ENCODE data around the gene DHODH. TPM values are rescaled to one million over a fixed set of nuclear protein-coding genes. Genes with fewer than 3 reads are reported as not detected.

DHODH gene
- total RNA-seq, 1 donor from 2014 or later, result 6.2 TPM

DNA sequence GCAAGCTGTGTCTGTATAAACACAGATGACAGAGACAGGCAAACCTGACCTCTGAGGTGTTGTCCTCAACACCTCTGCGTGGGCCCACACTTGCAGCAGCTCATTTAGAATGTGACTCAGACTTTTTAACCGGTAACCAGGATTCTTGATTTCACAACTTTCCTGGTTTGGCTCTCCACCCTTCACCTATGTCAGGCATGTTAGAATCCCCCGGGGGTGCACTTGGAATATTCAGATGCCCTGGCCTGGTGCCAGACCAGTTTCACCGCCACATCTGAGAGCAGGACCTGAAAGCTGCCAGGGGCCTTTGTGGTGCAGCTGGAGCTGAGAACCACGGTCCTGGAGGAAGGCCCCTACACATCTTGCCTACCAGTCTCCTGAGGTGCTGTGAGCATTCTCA is 4.8 kb downstream of the DHODH start:
- H3K9me3 Mint-ChIP-seq (ENCODE audit: unreplicated experiment), result no peaks in the 10 kb centered on the region
- no peak for DNase-seq (ENCODE audit: extremely low spot score, unreplicated experiment)
- H3K36me3 Mint-ChIP-seq (ENCODE audit: unreplicated experiment), result peaks cover 6% of the 10 kb centered on the region
- TF ChIP-seq, protein P1, sequence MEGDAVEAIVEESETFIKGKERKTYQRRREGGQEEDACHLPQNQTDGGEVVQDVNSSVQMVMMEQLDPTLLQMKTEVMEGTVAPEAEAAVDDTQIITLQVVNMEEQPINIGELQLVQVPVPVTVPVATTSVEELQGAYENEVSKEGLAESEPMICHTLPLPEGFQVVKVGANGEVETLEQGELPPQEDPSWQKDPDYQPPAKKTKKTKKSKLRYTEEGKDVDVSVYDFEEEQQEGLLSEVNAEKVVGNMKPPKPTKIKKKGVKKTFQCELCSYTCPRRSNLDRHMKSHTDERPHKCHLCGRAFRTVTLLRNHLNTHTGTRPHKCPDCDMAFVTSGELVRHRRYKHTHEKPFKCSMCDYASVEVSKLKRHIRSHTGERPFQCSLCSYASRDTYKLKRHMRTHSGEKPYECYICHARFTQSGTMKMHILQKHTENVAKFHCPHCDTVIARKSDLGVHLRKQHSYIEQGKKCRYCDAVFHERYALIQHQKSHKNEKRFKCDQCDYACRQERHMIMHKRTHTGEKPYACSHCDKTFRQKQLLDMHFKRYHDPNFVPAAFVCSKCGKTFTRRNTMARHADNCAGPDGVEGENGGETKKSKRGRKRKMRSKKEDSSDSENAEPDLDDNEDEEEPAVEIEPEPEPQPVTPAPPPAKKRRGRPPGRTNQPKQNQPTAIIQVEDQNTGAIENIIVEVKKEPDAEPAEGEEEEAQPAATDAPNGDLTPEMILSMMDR (IDR thresholded peaks at IDR 0.05), result no peak
- no peak overlapping the region for H3K27ac Mint-ChIP-seq (ENCODE audit: unreplicated experiment)
- H3K27me3 Mint-ChIP-seq (ENCODE audit: unreplicated experiment), result no peaks in the 10 kb centered on the region
- peaks cover 7% of the 10 kb centered on the region for H3K4me1 Mint-ChIP-seq (ENCODE audit: unreplicated experiment)
- no peak overlapping the region for H3K4me3 Mint-ChIP-seq (ENCODE audit: unreplicated experiment)

DNA sequence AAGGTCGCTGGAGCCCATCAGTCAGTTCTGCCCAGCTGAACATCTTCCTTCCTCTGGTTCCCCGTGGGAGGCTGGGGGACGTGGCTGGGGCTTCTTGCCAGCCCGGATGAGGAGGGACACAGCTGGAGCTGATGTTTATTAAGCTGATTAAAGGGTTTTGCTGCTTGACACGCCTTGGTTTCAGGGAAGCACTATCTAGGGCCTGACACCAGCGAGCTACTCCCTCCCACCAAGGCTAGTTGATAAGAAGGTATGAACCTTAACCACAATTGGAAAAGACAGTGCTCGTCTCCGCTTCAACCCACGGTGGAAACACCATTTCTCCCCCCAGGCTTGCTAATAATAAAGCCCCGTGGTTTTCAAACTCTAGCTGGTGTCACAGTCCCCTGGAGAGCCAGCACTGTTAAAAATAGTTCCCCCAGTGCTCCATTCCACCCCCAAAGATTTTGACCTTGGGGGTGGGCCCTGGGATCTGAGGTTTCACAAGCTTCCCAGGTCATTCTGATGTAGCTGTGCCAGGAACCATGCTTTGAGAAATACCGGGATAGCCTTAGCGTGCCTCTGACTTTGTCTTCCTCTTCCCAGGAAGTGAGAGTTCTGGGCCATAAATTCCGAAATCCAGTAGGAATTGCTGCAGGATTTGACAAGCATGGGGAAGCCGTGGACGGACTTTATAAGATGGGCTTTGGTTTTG is 5.5 kb downstream of the DHODH start:
- Mint-ChIP-seq H3K9me3 (ENCODE audit: unreplicated experiment) (no peaks in the 10 kb centered on the region), H3K4me3 (ENCODE audit: unreplicated experiment) (no peak overlapping the region), H3K27ac (ENCODE audit: unreplicated experiment) (no peak overlapping the region), H3K27me3 (ENCODE audit: unreplicated experiment) (no peaks in the 10 kb centered on the region), H3K36me3 (ENCODE audit: unreplicated experiment) (peaks cover 6% of the 10 kb centered on the region), H3K4me1 (ENCODE audit: unreplicated experiment) (peaks cover 6% of the 10 kb centered on the region)
- no peak for DNase-seq (ENCODE audit: extremely low spot score, unreplicated experiment)
- TF ChIP-seq, protein P1 (IDR thresholded peaks at IDR 0.05), result no peak

DNA sequence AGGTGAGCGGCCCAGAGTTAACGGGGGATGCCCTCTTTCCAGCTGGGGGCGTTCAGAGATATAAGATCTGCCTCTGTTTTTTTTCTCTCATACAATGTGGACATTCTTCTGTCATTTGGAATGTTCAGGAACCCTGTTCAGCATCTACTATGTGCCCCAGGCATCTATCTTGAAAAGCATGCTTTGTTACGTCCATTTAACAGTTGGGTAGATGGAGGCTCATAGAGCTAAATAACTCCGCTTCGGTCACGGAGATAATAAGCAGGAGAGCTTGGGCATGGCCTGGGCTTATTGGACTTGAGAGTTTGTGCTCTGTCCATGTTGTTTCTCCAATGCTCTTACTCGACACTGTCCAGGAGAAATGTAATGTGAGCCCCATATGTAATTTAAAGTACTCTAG is 6.1 kb downstream of the DHODH start:
- peaks cover 5% of the 10 kb centered on the region for H3K4me1 Mint-ChIP-seq (ENCODE audit: unreplicated experiment)

DNA sequence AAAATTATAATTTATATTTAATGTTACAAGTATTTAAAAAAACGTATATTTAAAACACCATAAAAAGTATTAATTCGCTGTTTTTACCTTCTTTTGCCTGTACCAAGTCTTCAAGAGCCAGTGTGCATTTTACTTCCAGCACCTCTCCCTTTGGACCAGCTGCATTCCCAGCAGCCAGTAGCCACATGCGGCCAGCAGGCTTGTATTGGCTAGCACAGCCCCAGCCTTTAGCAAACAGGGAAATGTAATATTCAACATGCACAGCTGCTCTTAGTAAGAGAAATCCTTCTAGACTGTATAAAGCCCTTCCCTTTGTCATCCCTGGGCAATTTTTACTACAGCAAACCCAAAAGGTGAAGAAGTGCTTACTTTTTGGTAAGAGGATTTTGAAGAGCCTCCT is 6.6 kb downstream of the DHODH start:
- Mint-ChIP-seq H3K4me1 (ENCODE audit: unreplicated experiment) (peaks cover 2% of the 10 kb centered on the region), H3K36me3 (ENCODE audit: unreplicated experiment) (peaks cover 6% of the 10 kb centered on the region), H3K27me3 (ENCODE audit: unreplicated experiment) (no peaks in the 10 kb centered on the region), H3K4me3 (ENCODE audit: unreplicated experiment) (no peak overlapping the region), H3K27ac (ENCODE audit: unreplicated experiment) (no peak overlapping the region), H3K9me3 (ENCODE audit: unreplicated experiment) (no peaks in the 10 kb centered on the region)
- DNase-seq (ENCODE audit: extremely low spot score, unreplicated experiment), result no peak
- TF ChIP-seq, protein P1 (IDR thresholded peaks at IDR 0.05), result no peak

More for the DNA sequence above, 6.1 kb downstream of the DHODH start:
- DNase-seq (ENCODE audit: extremely low spot score, unreplicated experiment), result no peak
- H3K36me3 Mint-ChIP-seq (ENCODE audit: unreplicated experiment), result peaks cover 6% of the 10 kb centered on the region
- H3K27me3 Mint-ChIP-seq (ENCODE audit: unreplicated experiment), result no peaks in the 10 kb centered on the region
- TF ChIP-seq, protein P1 (IDR thresholded peaks at IDR 0.05), result no peak
- no peak overlapping the region for H3K4me3 Mint-ChIP-seq (ENCODE audit: unreplicated experiment)
- H3K27ac Mint-ChIP-seq (ENCODE audit: unreplicated experiment), result no peak overlapping the region
- H3K9me3 Mint-ChIP-seq (ENCODE audit: unreplicated experiment), result no peaks in the 10 kb centered on the region

DNA sequence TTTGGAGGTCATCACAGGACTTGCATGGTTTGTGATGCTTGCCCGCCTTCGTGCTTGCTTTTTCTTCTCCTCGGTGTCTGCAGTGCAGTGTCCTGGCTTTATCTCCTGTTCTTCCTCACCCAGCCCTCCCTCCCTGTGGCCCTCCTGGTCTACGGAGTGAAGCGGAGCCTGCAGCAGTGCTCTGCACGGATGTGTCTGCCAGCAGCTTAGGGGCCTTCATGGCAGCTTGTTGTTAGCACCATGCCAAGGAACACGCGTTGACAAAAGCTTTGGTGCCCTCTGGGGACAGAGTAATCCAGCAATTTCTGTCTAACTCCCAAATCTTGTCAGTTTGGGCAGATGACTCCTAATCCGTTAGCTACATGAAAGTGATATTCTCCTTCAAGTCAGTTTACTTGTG is 9.9 kb downstream of the DHODH start:
- H3K27ac Mint-ChIP-seq (ENCODE audit: unreplicated experiment), result no peak overlapping the region
- no peak overlapping the region for H3K4me3 Mint-ChIP-seq (ENCODE audit: unreplicated experiment)
- H3K27me3 Mint-ChIP-seq (ENCODE audit: unreplicated experiment), result no peaks in the 10 kb centered on the region
- no peaks in the 10 kb centered on the region for H3K9me3 Mint-ChIP-seq (ENCODE audit: unreplicated experiment)
- TF ChIP-seq, protein P1 (IDR thresholded peaks at IDR 0.05), result no peak
- H3K4me1 Mint-ChIP-seq (ENCODE audit: unreplicated experiment), result no peaks in the 10 kb centered on the region
- no peak for DNase-seq (ENCODE audit: extremely low spot score, unreplicated experiment)
- peaks cover 8% of the 10 kb centered on the region for H3K36me3 Mint-ChIP-seq (ENCODE audit: unreplicated experiment)
